Activated CD8-positive, alpha-beta T cell treated with anti-CD3 and anti-CD28 coated beads, Interleukin-2, amount 10 ng/mL, durations not matched to agents 7 days and 5 days (primary cell): Measurements from ENCODE around the gene RAPGEF4. TPM values are rescaled to one million over a fixed set of nuclear protein-coding genes. Genes with fewer than 3 reads are reported as not detected.

ENCODE experiments used
- ATAC-seq: fragments of 150-1000 bp; cut with Tn5 transposase; one replicate; pipeline ENCODE4 v1.10.0; 2021; ENCODE audit warnings: moderate library complexity
- CTCF ChIA-PET: fragments of 350-600 bp; sonication (Branson Sonifier 250); formaldehyde crosslinking; loops from one replicate; lab custom pipeline; 2021; ENCODE audit warnings: antibody characterized with exemption; lab: Charles Lee
- POLR2A ChIA-PET: fragments of 350-600 bp; sonication (Branson Sonifier 250); formaldehyde crosslinking; loops from one replicate; lab custom pipeline; 2021; ENCODE audit warnings: antibody characterized with exemption; lab: Charles Lee
- DNase-seq: peaks from one replicate; pipeline ENCODE4 v3.0.0-alpha.2; 2020
- H3K27ac Mint-ChIP-seq: one replicate; pipeline ENCODE4 v1.8.0; 2021; ENCODE audit warnings: mild to moderate bottlenecking, mixed read lengths
- H3K27me3 Mint-ChIP-seq: one replicate; pipeline ENCODE4 v1.8.0; 2021; ENCODE audit warnings: low read depth, mixed read lengths
- H3K36me3 Mint-ChIP-seq: one replicate; pipeline ENCODE4 v1.8.0; 2021; ENCODE audit warnings: low read depth, mixed read lengths
- H3K4me1 Mint-ChIP-seq: one replicate; pipeline ENCODE4 v1.8.0; 2021; ENCODE audit warnings: low read depth, mixed read lengths
- H3K4me3 Mint-ChIP-seq: one replicate; pipeline ENCODE4 v1.8.0; 2021; ENCODE audit warnings: mild to moderate bottlenecking, mixed read lengths
- H3K9me3 Mint-ChIP-seq: one replicate; pipeline ENCODE4 v1.8.0; 2022; ENCODE audit warnings: mixed read lengths; ENCODE audit not compliant: insufficient read depth
- total RNA-seq, 2 experiments: library from RNA; stranded (reverse); gene quantifications; one replicate each; pipeline ENCODE4 v1.2.3, GENCODE V29; 2021

Gene RAPGEF4
- total RNA-seq, 2 experiments from 2014 or later: 0.63 to 0.97 TPM

GRCh38 chr2:172896661-172897081 is 161.0 kb downstream of the RAPGEF4 start:
- Mint-ChIP-seq H3K36me3 (no peaks in the 10 kb centered on the region), H3K4me3 (no peak overlapping the region), H3K27me3 (peaks cover 23% of the 10 kb centered on the region), H3K27ac (no peak overlapping the region), H3K4me1 (no peaks in the 10 kb centered on the region), H3K9me3 (no peaks in the 10 kb centered on the region)
- ChIA-PET POLR2A (no interaction called here), CTCF (interaction anchor here (0.6 kb wide), 1 partner anchor 83 kb away, joined by 3 read pairs; no protein-coding TSS in a partner anchor)
- no peak for ATAC-seq
- no peak for DNase-seq

GRCh38 chr2:172900871-172901270 is 165.2 kb downstream of the RAPGEF4 start:
- H3K27ac Mint-ChIP-seq: no peak overlapping the region
- no peaks in the 10 kb centered on the region for H3K4me1 Mint-ChIP-seq
- ChIA-PET POLR2A (no interaction called here), CTCF (no interaction called here)
- no peak for DNase-seq
- no peaks in the 10 kb centered on the region for H3K36me3 Mint-ChIP-seq
- no peaks in the 10 kb centered on the region for H3K9me3 Mint-ChIP-seq
- no peak for ATAC-seq
- H3K4me3 Mint-ChIP-seq: no peak overlapping the region
- H3K27me3 Mint-ChIP-seq: peaks cover 17% of the 10 kb centered on the region

- Mint-ChIP-seq H3K9me3 (no peaks in the 10 kb centered on the region), H3K27ac (no peak overlapping the region), H3K4me3 (no peak overlapping the region), H3K4me1 (no peaks in the 10 kb centered on the region), H3K36me3 (no peaks in the 10 kb centered on the region), H3K27me3 (peaks cover 16% of the 10 kb centered on the region)
- POLR2A ChIA-PET: no interaction called here
- CTCF ChIA-PET: no interaction called here
- no peak for DNase-seq
- no peak for ATAC-seq
Measured at GRCh38 chr2:172901913-172902312, 166.3 kb downstream of the RAPGEF4 start.

- no peak for ATAC-seq
- no peak overlapping the region for H3K27ac Mint-ChIP-seq
- ChIA-PET CTCF (no interaction called here), POLR2A (no interaction called here)
- no peak for DNase-seq
- no peak overlapping the region for H3K4me3 Mint-ChIP-seq
- no peaks in the 10 kb centered on the region for H3K9me3 Mint-ChIP-seq
- peaks cover 11% of the 10 kb centered on the region for H3K27me3 Mint-ChIP-seq
- H3K36me3 Mint-ChIP-seq: no peaks in the 10 kb centered on the region
- no peaks in the 10 kb centered on the region for H3K4me1 Mint-ChIP-seq
Measured at GRCh38 chr2:172904236-172904635, 168.6 kb downstream of the RAPGEF4 start.

- ATAC-seq (no peak), DNase-seq (no peak)
- Mint-ChIP-seq H3K4me3 (no peak overlapping the region), H3K36me3 (no peaks in the 10 kb centered on the region), H3K4me1 (no peaks in the 10 kb centered on the region), H3K27me3 (peaks cover 5% of the 10 kb centered on the region), H3K27ac (no peak overlapping the region), H3K9me3 (no peaks in the 10 kb centered on the region)
- ChIA-PET POLR2A (no interaction called here), CTCF (no interaction called here)
Measured at GRCh38 chr2:172905937-172906811, 170.5 kb downstream of the RAPGEF4 start.

- H3K4me3 Mint-ChIP-seq: no peak overlapping the region
- ATAC-seq (no peak), DNase-seq (no peak)
- no peak overlapping the region for H3K27ac Mint-ChIP-seq
- H3K4me1 Mint-ChIP-seq: no peaks in the 10 kb centered on the region
- no peaks in the 10 kb centered on the region for H3K9me3 Mint-ChIP-seq
- ChIA-PET CTCF (interaction anchor here (0.8 kb wide), 1 partner anchor 23 kb away, joined by 4 read pairs; no protein-coding TSS in a partner anchor), POLR2A (no interaction called here)
- H3K36me3 Mint-ChIP-seq: no peaks in the 10 kb centered on the region
- no peaks in the 10 kb centered on the region for H3K27me3 Mint-ChIP-seq
Measured at GRCh38 chr2:172908275-172908674, 172.6 kb downstream of the RAPGEF4 start.

- Mint-ChIP-seq H3K27ac (no peak overlapping the region), H3K9me3 (no peaks in the 10 kb centered on the region), H3K36me3 (no peaks in the 10 kb centered on the region), H3K27me3 (peaks cover 2% of the 10 kb centered on the region), H3K4me1 (no peaks in the 10 kb centered on the region), H3K4me3 (no peak overlapping the region)
- ChIA-PET CTCF (interaction anchor here (0.8 kb wide), 1 partner anchor 22 kb away, joined by 4 read pairs; no protein-coding TSS in a partner anchor), POLR2A (no interaction called here)
- ATAC-seq (no peak), DNase-seq (no peak)
Measured at GRCh38 chr2:172909454-172909853, 173.8 kb downstream of the RAPGEF4 start.

GRCh38 chr2:172912266-172912665 is 176.6 kb downstream of the RAPGEF4 start:
- ATAC-seq: no peak
- DNase-seq: no peak
- peaks cover 2% of the 10 kb centered on the region for H3K27me3 Mint-ChIP-seq
- H3K27ac Mint-ChIP-seq: no peak overlapping the region
- H3K4me1 Mint-ChIP-seq: no peaks in the 10 kb centered on the region
- H3K9me3 Mint-ChIP-seq: no peaks in the 10 kb centered on the region
- no peak overlapping the region for H3K4me3 Mint-ChIP-seq
- CTCF ChIA-PET: interaction anchor here (1.0 to 1.2 kb wide), 2 partner anchors 20 to 106 kb away, joined by 3 read pairs; no protein-coding TSS in a partner anchor
- POLR2A ChIA-PET: no interaction called here
- no peaks in the 10 kb centered on the region for H3K36me3 Mint-ChIP-seq

- H3K9me3 Mint-ChIP-seq: no peaks in the 10 kb centered on the region
Measured at GRCh38 chr2:172914341-172915008, 178.8 kb downstream of the RAPGEF4 start.

GRCh38 chr2:172917716-172918115 is 182.1 kb downstream of the RAPGEF4 start:
- no peaks in the 10 kb centered on the region for H3K9me3 Mint-ChIP-seq
- H3K36me3 Mint-ChIP-seq: no peaks in the 10 kb centered on the region
- no peak for DNase-seq
- CTCF ChIA-PET: interaction anchor here (1.8 kb wide), 1 partner anchor 15 kb away, joined by 10 read pairs; no protein-coding TSS in a partner anchor
- no peak overlapping the region for H3K27ac Mint-ChIP-seq
- no peak overlapping the region for H3K4me3 Mint-ChIP-seq
- H3K27me3 Mint-ChIP-seq: peaks cover 2% of the 10 kb centered on the region
- no peaks in the 10 kb centered on the region for H3K4me1 Mint-ChIP-seq
- ATAC-seq: no peak
- POLR2A ChIA-PET: interaction anchor here (1.2 kb wide), 1 partner anchor 83 kb away, joined by 3 read pairs; no protein-coding TSS in a partner anchor

More at GRCh38 chr2:172914341-172915008, 178.8 kb downstream of the RAPGEF4 start:
- Mint-ChIP-seq H3K4me3 (no peak overlapping the region), H3K27ac (no peak overlapping the region), H3K4me1 (no peaks in the 10 kb centered on the region), H3K27me3 (peaks cover 2% of the 10 kb centered on the region), H3K36me3 (no peaks in the 10 kb centered on the region)
- ATAC-seq (no peak), DNase-seq (no peak)
- ChIA-PET POLR2A (no interaction called here), CTCF (interaction anchor here (3.0 kb wide), 1 partner anchor 17 kb away, joined by 9 read pairs; no protein-coding TSS in a partner anchor)

- H3K36me3 Mint-ChIP-seq: no peaks in the 10 kb centered on the region
- no peak for DNase-seq
- CTCF ChIA-PET: interaction anchor here (3.0 kb wide), 1 partner anchor 13 kb away, joined by 21 read pairs; no protein-coding TSS in a partner anchor
- POLR2A ChIA-PET: no interaction called here
- H3K27ac Mint-ChIP-seq: no peak overlapping the region
- no peaks in the 10 kb centered on the region for H3K9me3 Mint-ChIP-seq
- H3K4me1 Mint-ChIP-seq: no peaks in the 10 kb centered on the region
- no peak overlapping the region for H3K4me3 Mint-ChIP-seq
- no peak for ATAC-seq
- peaks cover under 1% of the 10 kb centered on the region for H3K27me3 Mint-ChIP-seq
Measured at GRCh38 chr2:172919732-172920131, 184.1 kb downstream of the RAPGEF4 start.
